B cell (primary cell): ENCODE data around the gene DCTD. TPM values are rescaled to one million over a fixed set of nuclear protein-coding genes. Genes with fewer than 3 reads are reported as not detected.

Source experiments
- ATAC-seq: fragments of 200-7000 bp; cut with Tn5 transposase; one replicate; pipeline ENCODE4 v1.10.0; 2021; ENCODE audit warnings: low read depth, mild to moderate bottlenecking, moderate number of reproducible peaks, moderate library complexity
- CTCF ChIA-PET: fragments of 350-600 bp; sonication (Branson Sonifier 250); formaldehyde crosslinking; loops from one replicate; lab custom pipeline; 2021; ENCODE audit warnings: antibody characterized with exemption, inconsistent platforms; lab: Charles Lee
- POLR2A ChIA-PET: fragments of 350-600 bp; sonication (Branson Sonifier 250); formaldehyde crosslinking; loops from one replicate; lab custom pipeline; 2021; ENCODE audit warnings: antibody characterized with exemption; lab: Charles Lee
- DNase-seq: peaks from one replicate; pipeline ENCODE4 v3.0.0; 2013
- H2AFZ ChIP-seq: 2 replicates; pipeline ENCODE4 v1.6.1; 2012; ENCODE audit warnings: mild to moderate bottlenecking, low read depth, low read length; ENCODE audit not compliant: insufficient read depth, poor library complexity, severe bottlenecking
- H3K27ac ChIP-seq, 2 donors: 1 replicate in 1 of 2; 2 replicates in 1 of 2; pipeline ENCODE4 v1.5.1; 2012 to 2013; ENCODE audit warnings: low read length in 2 of 2, mild to moderate bottlenecking in 2 of 2, moderate library complexity in 1 of 2
- H3K27me3 ChIP-seq, 4 experiments: fragments of 200-600 bp in 1 of 4; sonication (generic) in 1 of 4; replicated peaks in 1 of 4; 1 replicate in 2 of 4; 2 replicates in 2 of 4; pipeline versions ENCODE4 v1.6.1 to v1.7.0; 2013 to 2016; ENCODE audit warnings: low read length in 3 of 4, mild to moderate bottlenecking in 2 of 4, mixed read lengths in 1 of 4, moderate library complexity in 1 of 4; ENCODE audit not compliant: insufficient read depth in 4 of 4, control insufficient read depth in 3 of 4; ENCODE audit errors: control extremely low read depth in 1 of 4
- H3K36me3 ChIP-seq, 2 experiments: replicated peaks in 1 of 2; 1 replicate in 1 of 2; 2 replicates in 1 of 2; pipeline versions ENCODE4 v1.6.1 to v1.7.1; 2013; ENCODE audit warnings: low read length in 1 of 2; ENCODE audit not compliant: insufficient read depth in 2 of 2, control insufficient read depth in 1 of 2; ENCODE audit errors: control extremely low read depth in 1 of 2, extremely low read depth in 1 of 2
- H3K4me1 ChIP-seq, 2 donors: fragments of 200-600 bp in 1 of 2; sonication (generic) in 1 of 2; 1 replicate in 1 of 2; 2 replicates in 1 of 2; pipeline versions ENCODE4 v1.5.1 to v1.6.1; 2013 to 2017; ENCODE audit warnings: low read length in 2 of 2; ENCODE audit not compliant: control insufficient read depth in 2 of 2, insufficient read depth in 2 of 2
- H3K4me2 ChIP-seq: replicated peaks from 2 replicates; pipeline ENCODE3; 2012; ENCODE audit warnings: mild to moderate bottlenecking, low read depth, low read length; ENCODE audit not compliant: poor library complexity, severe bottlenecking
- H3K4me3 ChIP-seq, 5 experiments: fragments of 200-600 bp in 1 of 5; sonication (generic) in 1 of 5; 1 replicate in 3 of 5; 2 replicates in 2 of 5; pipeline versions ENCODE4 v1.5.1 to v1.7.0; 2011 to 2016; ENCODE audit warnings: low read length in 4 of 5, mild to moderate bottlenecking in 4 of 5, low read depth in 2 of 5, control low read depth in 1 of 5, moderate library complexity in 1 of 5; ENCODE audit not compliant: insufficient read depth in 1 of 5; ENCODE audit errors: control extremely low read depth in 1 of 5, extremely low read depth in 1 of 5
- H3K79me2 ChIP-seq: fragments of 200-600 bp; sonication (generic); one replicate; pipeline ENCODE4 v1.6.0; 2016; ENCODE audit warnings: low read length; ENCODE audit not compliant: control insufficient read depth, insufficient read depth
- H3K9ac ChIP-seq: fragments of 200-600 bp; sonication (generic); 2 replicates; pipeline ENCODE4 v1.6.1; 2017; ENCODE audit warnings: mild to moderate bottlenecking, low read length, moderate library complexity
- H3K9me3 ChIP-seq, 3 donors: one replicate each; pipeline versions ENCODE4 v1.6.1 to v1.7.1; 2013; ENCODE audit warnings: low read length in 2 of 3; ENCODE audit not compliant: control insufficient read depth in 2 of 3, insufficient read depth in 1 of 3; ENCODE audit errors: control extremely low read depth in 1 of 3
- H4K20me1 ChIP-seq: 2 replicates; pipeline ENCODE4 v1.6.0; 2012; ENCODE audit warnings: mild to moderate bottlenecking, low read length; ENCODE audit not compliant: insufficient read depth, control insufficient read depth, poor library complexity, severe bottlenecking
- H3K27ac Mint-ChIP-seq: one replicate; pipeline ENCODE4 v1.8.0; 2021; ENCODE audit warnings: mixed read lengths
- H3K27me3 Mint-ChIP-seq: one replicate; pipeline ENCODE4 v1.8.0; 2021; ENCODE audit warnings: mixed read lengths
- H3K4me1 Mint-ChIP-seq: one replicate; pipeline ENCODE4 v1.8.0; 2021; ENCODE audit warnings: mixed read lengths
- H3K4me3 Mint-ChIP-seq: one replicate; pipeline ENCODE4 v1.8.0; 2021; ENCODE audit warnings: mixed read lengths
- H3K9me3 Mint-ChIP-seq: one replicate; pipeline ENCODE4 v1.8.0; 2022; ENCODE audit warnings: mixed read lengths; ENCODE audit not compliant: insufficient read depth
- CTCF ChIP-seq: fragments of 200-600 bp; IDR thresholded peaks from one replicate; pipeline ENCODE4 v1.8.0; 2022; ENCODE audit warnings: antibody characterized with exemption, mild to moderate bottlenecking
- EZH2 ChIP-seq: IDR thresholded peaks from 2 replicates; pipeline ENCODE4 v1.6.1; 2012; ENCODE audit warnings: borderline replicate concordance, low read depth, mild to moderate bottlenecking, moderate library complexity, low read length; ENCODE audit not compliant: insufficient read depth, poor library complexity, severe bottlenecking
- WGBS: methylation state at CpG from one replicate; pipeline ENCODE4 v1.1.5; 2013; ENCODE audit warnings: missing lambda C conversion rate; ENCODE audit not compliant: insufficient coverage; 5-methylcytosine and 5-hydroxymethylcytosine counted together
- intact Hi-C: fragments of 100-400 bp; cut with micrococcal nuclease; formaldehyde crosslinking; loops from one replicate; pipeline ENCODE4 v1.10.0; 2022
- polyA plus RNA-seq: library from polyadenylated mRNA; depleted of rRNA; stranded (reverse); fragments of >200 nt; gene quantifications from 2 replicates; pipeline ENCODE4 v1.2.3, GENCODE V29; 2012
- total RNA-seq, 2 donors: library from RNA; stranded (reverse); fragments of 120-200 nt in 1 of 2; gene quantifications; 1 replicate in 1 of 2; 2 replicates in 1 of 2; pipeline versions ENCODE4 v1.2.3 to v1.2.4, GENCODE V29; 2013 to 2022

DCTD gene
- total and polyA plus RNA-seq, 2 donors (not counting 1 experiment from before 2014, with no cell fraction given): 61.0 to 75.8 TPM

DNA sequence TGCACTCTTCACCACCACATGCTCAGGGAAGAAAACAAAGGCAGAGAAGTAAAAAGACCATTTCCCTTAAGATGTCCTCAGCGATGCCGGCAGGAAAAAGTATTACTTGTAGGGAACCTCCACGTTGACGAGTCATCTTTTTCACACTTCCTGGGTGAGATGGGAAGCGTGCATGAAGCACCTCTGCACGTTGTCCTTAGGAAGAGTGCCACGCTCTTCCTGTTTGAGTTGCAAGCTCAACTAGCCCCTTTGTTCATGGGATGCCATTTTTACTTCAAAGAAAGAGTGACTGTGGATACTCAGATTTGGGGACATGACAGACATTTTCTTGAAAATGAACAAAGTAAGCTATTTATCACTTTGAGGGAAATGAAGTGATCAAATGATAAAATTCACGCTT is 33.8 kb downstream of the DCTD start:
- WGBS: 98% methylated on average over 6 of the region's 8 CpGs
- Histone ChIP-seq H4K20me1 (peaks cover 6% of the 10 kb centered on the region), H3K36me3 (peaks cover 0 to 29% of the 10 kb centered on the region in 2 experiments), H3K27me3 (peaks cover 0 to 7% (median 4%) of the 10 kb centered on the region in 4 experiments), H3K9ac (no peak overlapping the region), H3K4me3 (no peak overlapping the region), H2AFZ (no peak overlapping the region), H3K4me1 (no peaks in the 10 kb centered on the region), H3K27ac (no peak overlapping the region), H3K4me2 (no peak overlapping the region), H3K79me2 (no peaks in the 10 kb centered on the region), H3K9me3 (peaks cover 4 to 17% (median 16%) of the 10 kb centered on the region in 3 donors)
- POLR2A ChIA-PET: no interaction called here
- TF ChIP-seq CTCF (no peak), EZH2 (no peak)
- H3K4me1 Mint-ChIP-seq: no peaks in the 10 kb centered on the region
- no peak overlapping the region for H3K4me3 Mint-ChIP-seq
- CTCF ChIA-PET: no interaction called here
- H3K27ac Mint-ChIP-seq: no peak overlapping the region
- DNase-seq (no peak), ATAC-seq (no peak)
- peaks cover 5% of the 10 kb centered on the region for H3K9me3 Mint-ChIP-seq
- intact Hi-C loops: no loop called here
- H3K27me3 Mint-ChIP-seq: peaks cover 4% of the 10 kb centered on the region

GRCh38 chr4:182881914-182882313 is 35.3 kb downstream of the DCTD start:
- ATAC-seq (no peak), DNase-seq (no peak)
- Histone ChIP-seq H3K9ac (no peak overlapping the region), H4K20me1 (peaks cover 6% of the 10 kb centered on the region), H3K36me3 (peaks cover 0 to 27% of the 10 kb centered on the region in 2 experiments), H3K9me3 (peaks cover 4 to 17% (median 16%) of the 10 kb centered on the region in 3 donors), H2AFZ (no peak overlapping the region), H3K27ac (no peak overlapping the region), H3K4me2 (no peak overlapping the region), H3K4me3 (no peak overlapping the region), H3K79me2 (no peaks in the 10 kb centered on the region), H3K4me1 (no peaks in the 10 kb centered on the region), H3K27me3 (peaks cover 0 to 13% (median 8%) of the 10 kb centered on the region in 4 experiments)
- H3K4me3 Mint-ChIP-seq: no peak overlapping the region
- peaks cover 5% of the 10 kb centered on the region for H3K9me3 Mint-ChIP-seq
- peaks cover 14% of the 10 kb centered on the region for H3K27me3 Mint-ChIP-seq
- ChIA-PET POLR2A (no interaction called here), CTCF (no interaction called here)
- WGBS: 97% methylated on average over 16 of the region's 16 CpGs
- TF ChIP-seq CTCF: no peak
- no peak for TF ChIP-seq EZH2
- intact Hi-C loops: no loop called here
- no peaks in the 10 kb centered on the region for H3K4me1 Mint-ChIP-seq
- no peak overlapping the region for H3K27ac Mint-ChIP-seq
